SK-N-SH treated with all-trans-retinoic acid at 6 μM for 48 hours (cell line): Measurements from ENCODE around the gene NUP93.

Experiments used
- ATAC-seq: fragments of 200-7000 bp; cut with Tn5 transposase; 3 replicates; pipeline ENCODE4 v1.9.1; 2020; ENCODE audit warnings: mild to moderate bottlenecking, moderate library complexity
- ARNTL ChIP-seq: fragments of 450-650 bp; formaldehyde crosslinking; IDR thresholded peaks from 2 replicates; pipeline ENCODE4 v1.5.0; 2020; ENCODE audit warnings: low read depth, mild to moderate bottlenecking, moderate library complexity, borderline replicate concordance
- BACH2 ChIP-seq: fragments of 250-450 bp; sonication (Bioruptor Pico); IDR thresholded peaks from 2 replicates; pipeline ENCODE4 v1.9.0; 2021; ENCODE audit warnings: mild to moderate bottlenecking, borderline replicate concordance
- CREB5 ChIP-seq: fragments of 250-450 bp; sonication (Bioruptor Pico); IDR thresholded peaks from 2 replicates; pipeline ENCODE4 v1.5.1; 2020; ENCODE audit warnings: low read depth, mild to moderate bottlenecking, moderate library complexity
- CSDC2 ChIP-seq: fragments of 250-450 bp; sonication (Bioruptor Pico); IDR thresholded peaks from 2 replicates; pipeline ENCODE4 v1.5.0; 2020; ENCODE audit warnings: mild to moderate bottlenecking, moderate library complexity
- ESRRG ChIP-seq: fragments of 250-450 bp; sonication (Bioruptor Pico); IDR thresholded peaks from 2 replicates; pipeline ENCODE4 v1.6.1; 2021; ENCODE audit warnings: mild to moderate bottlenecking
- GLIS3 ChIP-seq: fragments of 250-450 bp; sonication (Bioruptor Pico); IDR thresholded peaks from 2 replicates; pipeline ENCODE4 v1.5.0; 2020; ENCODE audit warnings: mild to moderate bottlenecking, moderate library complexity
- ISL1 ChIP-seq: fragments of 250-450 bp; sonication (Bioruptor Pico); IDR thresholded peaks from 2 replicates; pipeline ENCODE4 v2.1.2; 2022; ENCODE audit warnings: mild to moderate bottlenecking, moderate library complexity
- OSR1 ChIP-seq: fragments of 250-450 bp; sonication (Bioruptor Pico); IDR thresholded peaks from 2 replicates; pipeline ENCODE4 v1.8.0; 2022; ENCODE audit warnings: moderate library complexity, mild to moderate bottlenecking, inconsistent platforms
- POU6F1 ChIP-seq: fragments of 250-450 bp; sonication (Bioruptor Pico); IDR thresholded peaks from 2 replicates; pipeline ENCODE4 v1.8.0; 2021; ENCODE audit warnings: low read depth, mild to moderate bottlenecking, moderate library complexity, borderline replicate concordance
- PPARA ChIP-seq: fragments of 250-450 bp; sonication (Bioruptor Pico); IDR thresholded peaks from 2 replicates; pipeline ENCODE4 v1.5.0; 2020; ENCODE audit warnings: mild to moderate bottlenecking, borderline replicate concordance
- RARB ChIP-seq: fragments of 250-450 bp; sonication (Bioruptor Pico); IDR thresholded peaks from 2 replicates; pipeline ENCODE4 v1.8.0; 2021; ENCODE audit warnings: mild to moderate bottlenecking, moderate library complexity
- SNAI2 ChIP-seq: fragments of 250-450 bp; sonication (Bioruptor Pico); IDR thresholded peaks from 2 replicates; pipeline ENCODE4 v1.5.0; 2020; ENCODE audit warnings: mild to moderate bottlenecking, moderate library complexity
- TOX ChIP-seq: fragments of 250-450 bp; sonication (Bioruptor Pico); IDR thresholded peaks from 2 replicates; pipeline ENCODE4 v1.8.0; 2021; ENCODE audit warnings: mild to moderate bottlenecking, moderate library complexity, borderline replicate concordance
- TSHZ2 ChIP-seq: fragments of 250-450 bp; sonication (Bioruptor Pico); IDR thresholded peaks from 2 replicates; pipeline ENCODE4 v1.5.0; 2020; ENCODE audit warnings: mild to moderate bottlenecking, moderate library complexity
- ZC3H10 ChIP-seq: fragments of 250-450 bp; sonication (Bioruptor Pico); IDR thresholded peaks from 2 replicates; pipeline ENCODE4 v1.5.1; 2021; ENCODE audit warnings: mild to moderate bottlenecking, moderate library complexity
- ZFP3 ChIP-seq: fragments of 250-450 bp; sonication (Bioruptor Pico); IDR thresholded peaks from 2 replicates; pipeline ENCODE4 v1.5.0; 2020; ENCODE audit warnings: mild to moderate bottlenecking, moderate library complexity
- ZFP30 ChIP-seq: fragments of 450-650 bp; formaldehyde crosslinking; IDR thresholded peaks from 2 replicates; pipeline ENCODE4 v1.5.0; 2022; ENCODE audit warnings: mild to moderate bottlenecking, moderate library complexity
- ZNF565 ChIP-seq: fragments of 450-650 bp; formaldehyde crosslinking; conservative IDR thresholded peaks from 2 replicates; pipeline ENCODE4 v1.5.0; 2020; ENCODE audit warnings: low read depth, mild to moderate bottlenecking, moderate library complexity
- ZNF70 ChIP-seq: fragments of 450-650 bp; formaldehyde crosslinking; IDR thresholded peaks from 2 replicates; pipeline ENCODE4 v1.5.0; 2020; ENCODE audit warnings: mild to moderate bottlenecking, moderate library complexity
- ZNF8 ChIP-seq: fragments of 450-650 bp; formaldehyde crosslinking; IDR thresholded peaks from 2 replicates; pipeline ENCODE4 v1.5.0; 2020; ENCODE audit warnings: mild to moderate bottlenecking, moderate library complexity
- TF ChIP-seq, protein P1 (sequence below): fragments of 250-450 bp; sonication (Bioruptor Pico); IDR thresholded peaks from 2 replicates; pipeline ENCODE4 v1.5.1; 2021; ENCODE audit warnings: mild to moderate bottlenecking, moderate library complexity

The NUP93 gene

GRCh38 chr16:56684926-56685590, 44.9 kb upstream of the NUP93 start:
- no peak for ATAC-seq
- no peak for TF ChIP-seq TSHZ2 (CRISPR knock-in tag)
- no peak for TF ChIP-seq ZFP30 (CRISPR knock-in tag)
- TF ChIP-seq TOX (CRISPR knock-in tag): no peak
- no peak for TF ChIP-seq ARNTL (CRISPR knock-in tag)
- TF ChIP-seq, protein P1, sequence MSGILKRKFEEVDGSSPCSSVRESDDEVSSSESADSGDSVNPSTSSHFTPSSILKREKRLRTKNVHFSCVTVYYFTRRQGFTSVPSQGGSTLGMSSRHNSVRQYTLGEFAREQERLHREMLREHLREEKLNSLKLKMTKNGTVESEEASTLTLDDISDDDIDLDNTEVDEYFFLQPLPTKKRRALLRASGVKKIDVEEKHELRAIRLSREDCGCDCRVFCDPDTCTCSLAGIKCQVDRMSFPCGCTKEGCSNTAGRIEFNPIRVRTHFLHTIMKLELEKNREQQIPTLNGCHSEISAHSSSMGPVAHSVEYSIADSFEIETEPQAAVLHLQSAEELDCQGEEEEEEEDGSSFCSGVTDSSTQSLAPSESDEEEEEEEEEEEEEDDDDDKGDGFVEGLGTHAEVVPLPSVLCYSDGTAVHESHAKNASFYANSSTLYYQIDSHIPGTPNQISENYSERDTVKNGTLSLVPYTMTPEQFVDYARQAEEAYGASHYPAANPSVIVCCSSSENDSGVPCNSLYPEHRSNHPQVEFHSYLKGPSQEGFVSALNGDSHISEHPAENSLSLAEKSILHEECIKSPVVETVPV (CRISPR knock-in tag): no peak
- no peak for TF ChIP-seq ISL1 (CRISPR knock-in tag)
- no peak for TF ChIP-seq CSDC2 (CRISPR knock-in tag)
- TF ChIP-seq, all 23 proteins: peak for 0

DNA sequence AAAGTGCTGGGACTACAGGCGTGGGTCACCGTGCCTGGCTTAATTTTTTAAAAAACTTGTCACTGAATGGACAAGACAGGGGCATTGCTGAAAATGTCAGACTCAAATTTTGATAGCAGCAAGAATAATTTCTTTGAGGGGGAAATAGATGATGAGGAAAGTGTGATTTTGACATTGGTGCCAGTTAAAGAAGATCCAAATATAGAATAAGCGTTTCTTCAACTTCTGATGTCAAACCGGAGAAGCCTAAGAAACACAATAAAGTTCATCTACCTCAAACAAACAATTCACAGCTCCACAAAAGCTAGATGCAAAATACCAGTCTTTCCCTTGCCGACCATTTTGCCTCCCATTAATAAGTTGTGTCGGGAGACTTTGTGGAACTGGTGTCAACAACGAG, 43.2 kb upstream of the NUP93 start:
- TF ChIP-seq ZC3H10: no peak
- TF ChIP-seq SNAI2 (CRISPR knock-in tag): no peak
- TF ChIP-seq ISL1 (CRISPR knock-in tag): no peak
- TF ChIP-seq ZNF70 (CRISPR knock-in tag): no peak
- no peak for TF ChIP-seq TSHZ2 (CRISPR knock-in tag)
- no peak for TF ChIP-seq ZFP30 (CRISPR knock-in tag)
- TF ChIP-seq PPARA (CRISPR knock-in tag): no peak
- no peak for TF ChIP-seq ZNF565
- no peak for TF ChIP-seq CSDC2 (CRISPR knock-in tag)
- TF ChIP-seq BACH2 (CRISPR knock-in tag): no peak
- TF ChIP-seq ZFP3 (CRISPR knock-in tag): no peak
- no peak for ATAC-seq

GRCh38 chr16:56688762-56689161, 41.2 kb upstream of the NUP93 start:
- ATAC-seq: no peak
- TF ChIP-seq ZC3H10 (no peak), RARB (CRISPR knock-in tag) (no peak), ZNF565 (no peak), ZNF70 (CRISPR knock-in tag) (no peak), ZNF8 (CRISPR knock-in tag) (no peak), CSDC2 (CRISPR knock-in tag) (no peak), ARNTL (CRISPR knock-in tag) (no peak), CREB5 (CRISPR knock-in tag) (no peak), ESRRG (CRISPR knock-in tag) (no peak), PPARA (CRISPR knock-in tag) (no peak), BACH2 (CRISPR knock-in tag) (no peak), TSHZ2 (CRISPR knock-in tag) (no peak), GLIS3 (CRISPR knock-in tag) (no peak), POU6F1 (CRISPR knock-in tag) (no peak), OSR1 (CRISPR knock-in tag) (no peak)
- TF ChIP-seq, protein P1 (CRISPR knock-in tag): no peak
